HFF-Myc (cell line): Measurements from ENCODE around the gene CNN3.
A peak's percentile ranks its signal among the peaks of the same experiment; 100 is the strongest.

Experiments
- DNase-seq: peaks from one replicate; pipeline ENCODE4 v3.0.0-alpha.2; 2011; ENCODE audit warnings: low read depth; ENCODE audit errors: extremely low read depth
- H3K4me3 ChIP-seq: replicated peaks from 2 replicates; pipeline ENCODE4 v1.5.1; 2011; ENCODE audit warnings: low read depth, mild to moderate bottlenecking, control low read depth, low read length
- TF ChIP-seq, protein P1 (sequence below): IDR thresholded peaks from 2 replicates; pipeline ENCODE4 v1.5.1; 2012; ENCODE audit warnings: mild to moderate bottlenecking, low read depth, low read length, control low read depth; ENCODE audit errors: missing control alignments

CNN3 gene

DNA sequence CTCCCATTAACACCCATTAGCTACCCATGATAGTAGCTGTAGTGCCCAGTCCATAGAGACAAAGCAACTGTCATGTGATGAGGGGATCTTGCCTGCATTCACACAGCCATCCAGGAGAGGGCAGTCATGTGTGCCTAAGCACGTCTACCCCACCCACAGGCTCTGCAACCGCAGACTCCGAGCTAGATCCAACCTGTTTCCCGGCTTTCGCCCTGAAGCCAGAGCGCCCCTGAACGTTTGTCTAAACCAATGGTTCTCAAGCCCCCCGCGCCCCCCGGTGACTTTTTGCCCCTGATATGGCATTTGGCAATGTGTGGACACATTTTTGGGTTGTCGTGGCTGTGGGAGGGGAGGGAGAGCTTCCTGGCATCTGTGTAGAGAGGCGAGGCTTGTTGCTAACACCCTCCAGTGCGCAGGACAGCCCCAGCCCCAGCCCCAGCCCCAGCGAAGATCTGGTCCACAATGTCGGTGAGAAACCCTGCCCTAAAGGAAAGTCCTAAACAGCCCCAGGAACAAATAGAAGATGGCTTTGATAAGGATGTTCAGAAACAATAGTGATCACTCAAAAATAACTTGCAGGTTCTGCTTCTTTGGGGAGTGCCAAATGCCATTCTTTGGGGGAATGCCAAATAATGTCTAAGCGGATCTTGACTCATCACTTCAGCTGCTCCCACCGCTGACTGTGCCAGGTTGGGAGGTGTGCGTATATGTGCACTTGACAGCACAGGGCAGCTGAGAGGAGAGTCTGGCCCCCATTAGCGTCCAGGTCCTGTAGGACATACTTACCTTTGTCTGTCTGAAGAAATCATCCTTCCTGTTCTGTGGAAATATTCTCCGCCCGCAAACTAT, 72.2 kb downstream of the CNN3 start:
- TF ChIP-seq, protein P1, sequence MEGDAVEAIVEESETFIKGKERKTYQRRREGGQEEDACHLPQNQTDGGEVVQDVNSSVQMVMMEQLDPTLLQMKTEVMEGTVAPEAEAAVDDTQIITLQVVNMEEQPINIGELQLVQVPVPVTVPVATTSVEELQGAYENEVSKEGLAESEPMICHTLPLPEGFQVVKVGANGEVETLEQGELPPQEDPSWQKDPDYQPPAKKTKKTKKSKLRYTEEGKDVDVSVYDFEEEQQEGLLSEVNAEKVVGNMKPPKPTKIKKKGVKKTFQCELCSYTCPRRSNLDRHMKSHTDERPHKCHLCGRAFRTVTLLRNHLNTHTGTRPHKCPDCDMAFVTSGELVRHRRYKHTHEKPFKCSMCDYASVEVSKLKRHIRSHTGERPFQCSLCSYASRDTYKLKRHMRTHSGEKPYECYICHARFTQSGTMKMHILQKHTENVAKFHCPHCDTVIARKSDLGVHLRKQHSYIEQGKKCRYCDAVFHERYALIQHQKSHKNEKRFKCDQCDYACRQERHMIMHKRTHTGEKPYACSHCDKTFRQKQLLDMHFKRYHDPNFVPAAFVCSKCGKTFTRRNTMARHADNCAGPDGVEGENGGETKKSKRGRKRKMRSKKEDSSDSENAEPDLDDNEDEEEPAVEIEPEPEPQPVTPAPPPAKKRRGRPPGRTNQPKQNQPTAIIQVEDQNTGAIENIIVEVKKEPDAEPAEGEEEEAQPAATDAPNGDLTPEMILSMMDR = peak; percentile 94
- H3K4me3 ChIP-seq = peak overlapping the region; percentile 35
- DNase-seq = peak; percentile 87

DNA sequence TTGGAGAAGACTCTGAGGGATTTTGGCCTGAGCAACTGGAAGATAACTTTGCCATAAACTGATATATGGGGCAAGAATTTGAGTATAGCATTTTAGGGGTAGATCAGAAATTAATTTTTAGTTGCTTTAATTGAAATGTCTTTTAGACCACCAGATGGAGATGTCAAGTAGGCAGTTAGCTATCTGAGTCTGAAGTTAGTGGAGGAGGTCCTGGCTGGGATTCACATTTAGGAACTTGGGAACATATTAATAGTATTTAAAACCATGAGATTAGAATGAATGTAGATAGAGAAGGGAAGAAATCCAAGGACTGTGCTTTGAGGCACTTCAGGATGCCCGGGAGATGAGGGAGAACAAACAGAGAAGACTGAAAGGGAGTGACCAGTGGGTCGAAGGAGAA, 74.1 kb downstream of the CNN3 start:
- H3K4me3 ChIP-seq = no peak overlapping the region
- TF ChIP-seq, protein P1 = no peak
- DNase-seq = no peak

DNA sequence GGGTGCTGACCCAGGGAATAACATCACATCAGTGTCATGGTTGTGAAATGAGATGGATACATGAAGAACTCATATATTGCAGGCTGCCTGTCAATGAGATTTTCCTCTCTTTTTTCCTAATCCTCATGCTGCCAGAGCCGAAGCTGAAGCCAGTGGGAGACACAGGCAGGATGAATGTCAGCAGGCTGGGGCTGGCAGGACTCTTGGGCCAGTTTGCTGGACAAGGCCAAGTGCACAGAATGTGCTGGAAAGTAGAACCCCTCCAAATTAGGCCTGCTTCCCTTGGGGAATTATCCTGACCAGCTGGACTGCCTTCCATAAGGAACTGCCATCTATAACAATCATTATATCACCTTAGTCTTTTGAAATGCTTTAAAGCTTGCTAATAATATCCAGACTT, 75.3 kb downstream of the CNN3 start:
- TF ChIP-seq, protein P1 = no peak
- DNase-seq = no peak
- no peak overlapping the region for H3K4me3 ChIP-seq
